ENCODE measurements around the gene JAKMIP1. TPM values are rescaled to one million over a fixed set of nuclear protein-coding genes. Genes with fewer than 3 reads are reported as not detected.

The JAKMIP1 gene
- total RNA-seq, 1 donor from 2014 or later = not detected

DNA sequence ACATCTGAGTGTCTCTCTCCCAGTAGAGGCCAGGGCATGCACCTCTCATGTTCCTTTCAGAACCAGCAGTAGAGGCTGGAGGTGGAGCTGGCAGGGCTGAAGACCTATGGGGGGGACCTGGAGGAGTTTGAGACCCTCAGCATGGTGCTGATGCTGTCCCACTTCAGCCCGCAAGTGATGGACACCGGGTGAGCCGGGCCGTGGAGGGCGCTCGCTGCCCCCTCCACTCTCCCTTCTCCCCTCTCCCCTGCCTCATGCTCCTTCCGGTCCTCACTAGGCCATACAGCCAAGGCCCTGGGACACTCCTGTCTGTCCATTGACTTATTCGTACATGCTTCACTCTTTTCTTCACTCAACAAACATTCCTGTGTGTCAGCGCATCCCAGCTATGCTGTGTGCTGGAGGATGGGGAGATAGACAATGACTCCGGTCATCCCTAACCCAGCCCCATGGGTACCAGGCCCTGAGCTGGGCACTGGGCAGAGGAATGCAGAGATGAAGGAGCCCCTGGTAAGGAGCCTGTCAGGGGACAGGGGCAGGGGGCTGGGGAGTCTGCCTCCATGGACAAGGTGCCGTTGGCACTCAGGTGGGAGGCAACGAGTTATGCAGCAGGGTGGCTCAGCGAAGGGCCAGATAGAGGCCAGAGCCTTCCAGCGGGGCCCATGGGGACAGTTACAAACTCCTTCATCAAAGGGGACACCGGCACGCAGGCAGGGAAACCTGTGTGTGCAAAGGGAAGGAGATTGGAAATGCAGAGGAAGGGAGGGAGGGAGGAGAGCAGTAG, 40.9 kb upstream of the JAKMIP1 start:
- Mint-ChIP-seq H3K36me3 (no peaks in the 10 kb centered on the region), H3K27ac (no peak overlapping the region), H3K4me1 (no peaks in the 10 kb centered on the region), H3K27me3 (ENCODE audit: low read depth) (peaks cover 45% of the 10 kb centered on the region), H3K4me3 (no peak overlapping the region), H3K9me3 (peaks cover 6% of the 10 kb centered on the region)
- TF ChIP-seq, protein P1, sequence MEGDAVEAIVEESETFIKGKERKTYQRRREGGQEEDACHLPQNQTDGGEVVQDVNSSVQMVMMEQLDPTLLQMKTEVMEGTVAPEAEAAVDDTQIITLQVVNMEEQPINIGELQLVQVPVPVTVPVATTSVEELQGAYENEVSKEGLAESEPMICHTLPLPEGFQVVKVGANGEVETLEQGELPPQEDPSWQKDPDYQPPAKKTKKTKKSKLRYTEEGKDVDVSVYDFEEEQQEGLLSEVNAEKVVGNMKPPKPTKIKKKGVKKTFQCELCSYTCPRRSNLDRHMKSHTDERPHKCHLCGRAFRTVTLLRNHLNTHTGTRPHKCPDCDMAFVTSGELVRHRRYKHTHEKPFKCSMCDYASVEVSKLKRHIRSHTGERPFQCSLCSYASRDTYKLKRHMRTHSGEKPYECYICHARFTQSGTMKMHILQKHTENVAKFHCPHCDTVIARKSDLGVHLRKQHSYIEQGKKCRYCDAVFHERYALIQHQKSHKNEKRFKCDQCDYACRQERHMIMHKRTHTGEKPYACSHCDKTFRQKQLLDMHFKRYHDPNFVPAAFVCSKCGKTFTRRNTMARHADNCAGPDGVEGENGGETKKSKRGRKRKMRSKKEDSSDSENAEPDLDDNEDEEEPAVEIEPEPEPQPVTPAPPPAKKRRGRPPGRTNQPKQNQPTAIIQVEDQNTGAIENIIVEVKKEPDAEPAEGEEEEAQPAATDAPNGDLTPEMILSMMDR (IDR thresholded peaks at IDR 0.05; ENCODE audit: unreplicated experiment) = no peak
- no peak for DNase-seq (ENCODE audit: low spot score in 2 of 2, unreplicated experiment in 2 of 2)

DNA sequence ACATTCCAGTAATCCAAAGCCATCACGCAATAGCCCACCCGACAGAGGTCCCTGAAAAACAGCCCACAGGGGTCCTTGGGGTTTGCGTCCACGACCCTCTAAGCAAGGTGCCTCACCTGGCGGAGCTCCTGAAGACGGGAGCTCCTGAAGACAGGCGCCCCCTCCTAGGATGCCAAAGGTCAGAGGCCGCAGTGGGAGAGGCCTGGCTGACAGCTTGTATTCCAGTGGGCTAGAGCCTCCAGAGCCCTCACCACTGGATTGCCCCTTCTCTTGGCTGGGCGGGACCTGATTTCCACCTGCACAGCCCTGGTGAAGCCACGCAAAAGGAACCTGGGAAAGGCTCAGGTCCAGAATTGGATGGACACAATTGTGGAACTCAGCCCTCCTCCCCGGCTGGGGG, 39.6 kb upstream of the JAKMIP1 start:
- TF ChIP-seq, protein P1 (IDR thresholded peaks at IDR 0.05; ENCODE audit: unreplicated experiment) = no peak
- no peaks in the 10 kb centered on the region for H3K36me3 Mint-ChIP-seq
- no peak for DNase-seq (ENCODE audit: low spot score in 2 of 2, unreplicated experiment in 2 of 2)
- peaks cover 53% of the 10 kb centered on the region for H3K27me3 Mint-ChIP-seq (ENCODE audit: low read depth)
- H3K27ac Mint-ChIP-seq = no peak overlapping the region
- H3K9me3 Mint-ChIP-seq = peaks cover 5% of the 10 kb centered on the region
- H3K4me3 Mint-ChIP-seq = no peak overlapping the region
- no peaks in the 10 kb centered on the region for H3K4me1 Mint-ChIP-seq

DNA sequence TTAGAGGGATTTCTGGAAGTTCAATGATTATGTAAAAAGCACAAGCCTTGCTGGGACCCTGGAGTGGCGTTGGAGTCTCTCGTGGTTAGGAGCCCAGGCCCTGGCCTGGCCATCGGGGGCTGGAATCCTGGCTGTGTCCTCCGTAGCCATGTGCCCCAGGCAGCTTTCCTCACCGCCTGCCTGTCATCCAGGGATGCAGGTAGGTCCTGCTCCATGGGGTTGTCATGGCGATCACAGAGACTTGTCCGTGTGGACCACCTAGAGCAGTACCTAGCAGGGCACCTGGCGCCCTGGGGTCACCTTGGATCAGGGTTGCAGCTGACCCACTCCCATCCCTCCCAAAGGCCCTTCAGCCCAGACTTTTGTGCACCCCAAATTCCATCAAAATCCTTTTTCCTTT, 39.1 kb upstream of the JAKMIP1 start:
- no peak overlapping the region for H3K27ac Mint-ChIP-seq
- H3K4me3 Mint-ChIP-seq = no peak overlapping the region
- no peaks in the 10 kb centered on the region for H3K4me1 Mint-ChIP-seq
- DNase-seq (ENCODE audit: low spot score in 2 of 2, unreplicated experiment in 2 of 2) = no peak
- H3K36me3 Mint-ChIP-seq = no peaks in the 10 kb centered on the region
- H3K9me3 Mint-ChIP-seq = peaks cover under 1% of the 10 kb centered on the region
- peaks cover 51% of the 10 kb centered on the region for H3K27me3 Mint-ChIP-seq (ENCODE audit: low read depth)
- TF ChIP-seq, protein P1 (IDR thresholded peaks at IDR 0.05; ENCODE audit: unreplicated experiment) = no peak

DNA sequence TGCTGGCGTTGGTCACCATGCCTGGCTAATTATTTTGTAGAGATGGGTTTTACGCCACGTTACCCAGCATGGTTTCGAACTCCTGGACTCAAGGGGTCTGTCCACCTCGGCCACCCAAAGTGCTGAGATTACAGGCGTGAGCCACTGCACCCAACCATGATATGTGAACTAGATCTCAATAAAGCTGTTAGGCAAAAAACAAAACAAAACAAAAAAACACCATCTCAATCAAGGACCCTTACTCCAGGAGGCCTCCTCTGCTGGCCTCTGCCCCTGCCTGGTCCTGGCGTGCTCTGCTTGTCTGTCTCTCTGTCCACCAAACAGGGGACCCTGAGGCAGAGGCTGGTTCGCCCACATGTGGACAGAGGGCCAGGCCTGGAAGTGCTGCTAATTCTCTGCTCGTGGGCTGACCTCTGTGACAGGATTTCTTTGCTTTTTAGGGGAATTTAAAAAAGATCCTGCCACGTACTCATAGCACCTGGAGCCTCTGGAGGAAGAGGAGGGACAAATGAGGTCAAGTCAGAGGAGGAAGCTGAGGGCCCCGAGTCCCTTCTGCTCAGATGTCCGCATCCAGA, 36.6 kb upstream of the JAKMIP1 start:
- DNase-seq (ENCODE audit: low spot score in 2 of 2, unreplicated experiment in 2 of 2) = no peak
- H3K4me3 Mint-ChIP-seq = no peak overlapping the region
- H3K27me3 Mint-ChIP-seq (ENCODE audit: low read depth) = peaks cover 36% of the 10 kb centered on the region
- H3K27ac Mint-ChIP-seq = no peak overlapping the region
- TF ChIP-seq, protein P1 (IDR thresholded peaks at IDR 0.05; ENCODE audit: unreplicated experiment) = no peak
- no peaks in the 10 kb centered on the region for H3K36me3 Mint-ChIP-seq
- H3K4me1 Mint-ChIP-seq = no peaks in the 10 kb centered on the region
- H3K9me3 Mint-ChIP-seq = no peaks in the 10 kb centered on the region

DNA sequence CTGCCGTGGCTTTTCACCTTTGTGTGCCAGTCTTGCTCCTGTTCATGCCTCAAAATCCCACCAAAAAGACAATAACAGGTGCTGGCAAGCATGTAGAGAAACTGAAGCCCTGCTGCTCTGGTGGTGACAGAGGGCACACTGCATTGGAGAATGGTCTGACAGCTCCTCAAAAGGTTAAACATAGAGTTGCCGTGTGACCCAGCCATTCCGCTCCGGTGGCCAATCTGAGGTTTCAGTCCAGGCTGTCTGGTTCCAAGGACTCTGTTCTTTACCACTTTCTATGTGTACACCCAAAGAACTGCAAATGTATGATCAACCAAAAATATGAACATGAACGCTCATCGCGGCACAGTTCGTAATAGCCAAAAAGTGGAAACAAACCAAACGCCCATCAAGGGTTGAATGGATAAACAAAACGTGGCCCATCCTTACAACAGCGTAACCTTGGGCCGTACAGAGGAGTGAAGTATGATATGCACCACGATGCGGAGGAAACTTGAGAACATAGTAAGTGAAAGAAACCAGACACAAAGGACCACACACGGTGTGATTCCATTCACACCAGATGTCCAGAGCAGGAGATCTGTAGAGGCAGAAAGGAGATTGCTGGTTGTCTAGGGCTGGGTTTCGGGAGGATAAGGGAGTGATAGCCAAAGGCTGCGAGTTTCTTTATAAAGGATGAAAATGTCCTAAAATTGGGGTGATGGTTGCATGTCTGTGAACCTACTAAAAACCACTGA, 35.7 kb upstream of the JAKMIP1 start:
- H3K9me3 Mint-ChIP-seq = no peaks in the 10 kb centered on the region
- no peaks in the 10 kb centered on the region for H3K4me1 Mint-ChIP-seq
- no peak overlapping the region for H3K4me3 Mint-ChIP-seq
- H3K36me3 Mint-ChIP-seq = no peaks in the 10 kb centered on the region
- H3K27me3 Mint-ChIP-seq (ENCODE audit: low read depth) = peaks cover 31% of the 10 kb centered on the region
- H3K27ac Mint-ChIP-seq = no peak overlapping the region
- TF ChIP-seq, protein P1 (IDR thresholded peaks at IDR 0.05; ENCODE audit: unreplicated experiment) = no peak
- no peak for DNase-seq (ENCODE audit: low spot score in 2 of 2, unreplicated experiment in 2 of 2)
